A549 (cell line): ENCODE results near the gene CAMKMT. TPM values are rescaled to one million over a fixed set of nuclear protein-coding genes. Genes with fewer than 3 reads are reported as not detected.
"Not testable (repeated sequence)": the region's sequence is repeated elsewhere in the genome, so short reads cannot be mapped to it uniquely, and the experiment has no call there.

Source experiments
- ATAC-seq, 2 experiments: fragments of 200-7000 bp in 1 of 2; fragments of >200 bp in 1 of 2; cut with Nextera tagmentation in 1 of 2; cut with Tn5 transposase in 1 of 2; 3 replicates each; pipeline versions ENCODE4 v1.8.0 to v1.9.1; 2018 to 2020; ENCODE audit warnings: mild to moderate bottlenecking in 1 of 2, moderate library complexity in 1 of 2
- CTCF ChIA-PET: fragments of 300-600 bp; sonication (Branson Sonifier 250); formaldehyde crosslinking; extraction: SDS; loops from one replicate; lab custom pipeline; 2021; ENCODE audit warnings: antibody characterized with exemption, inconsistent platforms; lab: Yijun Ruan, JAX
- POLR2A ChIA-PET: fragments of 350-600 bp; formaldehyde crosslinking; extraction: SDS; loops from one replicate; lab custom pipeline; 2021; ENCODE audit warnings: antibody characterized with exemption, inconsistent platforms; lab: Yijun Ruan, JAX
- DNase-seq, 2 experiments: peaks; one replicate each; pipeline versions ENCODE4 v3.0.0 to v3.0.0-alpha.2; 2011 to 2016; ENCODE audit warnings: low read depth in 1 of 2, low spot score in 1 of 2
- FAIRE-seq: peaks from 2 replicates; lab custom pipeline; 2011; peaks lifted over from hg19 to GRCh38; lab: Jason Lieb, UNC
- H3K27ac ChIP-seq, 2 experiments: fragments of >200 bp; sonication (Bioruptor Twin); formaldehyde crosslinking; 3 replicates each; pipeline ENCODE4 v1.5.1; 2016 to 2017
- H3K4me1 ChIP-seq: fragments of >200 bp; sonication (Bioruptor Twin); formaldehyde crosslinking; 3 replicates; pipeline ENCODE4 v1.6.1; 2016
- H3K4me2 ChIP-seq: fragments of >200 bp; sonication (Bioruptor Twin); formaldehyde crosslinking; 3 replicates; pipeline ENCODE4 v1.6.1; 2016
- H3K4me3 ChIP-seq: fragments of >200 bp; sonication (Bioruptor Twin); formaldehyde crosslinking; 3 replicates; pipeline ENCODE4 v1.5.1; 2016
- H3K9me3 ChIP-seq: fragments of >200 bp; sonication (Bioruptor Twin); formaldehyde crosslinking; 3 replicates; pipeline ENCODE4 v1.6.1; 2016
- ATOH8 ChIP-seq: fragments of 250-450 bp; sonication (Bioruptor Pico); IDR thresholded peaks from 2 replicates; pipeline ENCODE4 v1.5.0; 2020; ENCODE audit warnings: low read depth, mild to moderate bottlenecking, moderate library complexity
- BCL3 ChIP-seq: fragments of >200 bp; sonication (Bioruptor Twin); formaldehyde crosslinking; IDR thresholded peaks from 3 replicates; pipeline ENCODE4 v1.6.1; 2016
- BHLHE40 ChIP-seq: IDR thresholded peaks from 2 replicates; pipeline ENCODE4 v1.6.1; 2012; ENCODE audit warnings: low read depth, low read length, inconsistent platforms
- CBX8 ChIP-seq: fragments of 200-600 bp; sonication (generic); IDR thresholded peaks from 2 replicates; pipeline ENCODE4 v1.6.1; 2016
- CEBPB ChIP-seq, 2 experiments: fragments of >200 bp in 1 of 2; sonication (Bioruptor Twin) in 1 of 2; formaldehyde crosslinking in 1 of 2; IDR thresholded peaks; 2 replicates each; pipeline ENCODE4 v1.6.1; 2012 to 2016
- EP300 ChIP-seq, 2 experiments: fragments of >200 bp; sonication (Bioruptor Twin); formaldehyde crosslinking; IDR thresholded peaks; 2 replicates in 1 of 2; 3 replicates in 1 of 2; pipeline ENCODE4 v1.6.1; 2016 to 2017
- FOSL2 ChIP-seq, 2 experiments: fragments of 450-650 bp in 1 of 2; fragments of >200 bp in 1 of 2; sonication (Bioruptor Twin) in 1 of 2; formaldehyde crosslinking; IDR thresholded peaks; 2 replicates each; pipeline versions ENCODE4 v1.5.0 to v1.6.1; 2016 to 2020; ENCODE audit warnings: mild to moderate bottlenecking in 1 of 2, moderate library complexity in 1 of 2
- FOXS1 ChIP-seq: fragments of 250-450 bp; sonication (Bioruptor Pico); IDR thresholded peaks from 2 replicates; pipeline ENCODE4 v1.5.0; 2020; ENCODE audit warnings: mild to moderate bottlenecking, moderate library complexity
- HDAC2 ChIP-seq: fragments of 200-600 bp; sonication (generic); IDR thresholded peaks from 2 replicates; pipeline ENCODE4 v1.6.1; 2016
- HOXB13 ChIP-seq: fragments of 250-450 bp; sonication (Bioruptor Pico); IDR thresholded peaks from 2 replicates; pipeline ENCODE4 v1.5.0; 2020; ENCODE audit warnings: low read depth, mild to moderate bottlenecking, moderate library complexity
- JUN ChIP-seq, 2 experiments: fragments of >200 bp; sonication (Bioruptor Twin); formaldehyde crosslinking; IDR thresholded peaks; 2 replicates in 1 of 2; 3 replicates in 1 of 2; pipeline ENCODE4 v1.6.1; 2016 to 2017
- KDM1A ChIP-seq: fragments of 200-600 bp; sonication (generic); IDR thresholded peaks from 2 replicates; pipeline ENCODE4 v1.6.1; 2016; ENCODE audit warnings: low read depth, mild to moderate bottlenecking
- MAFK ChIP-seq: fragments of 450-650 bp; IDR thresholded peaks from 2 replicates; pipeline ENCODE4 v1.6.1; 2014; ENCODE audit not compliant: partially characterized antibody
- MAZ ChIP-seq: fragments of 150-350 bp; IDR thresholded peaks from 2 replicates; pipeline ENCODE4 v1.6.1; 2014; ENCODE audit warnings: antibody characterized with exemption, low read depth, low read length, borderline replicate concordance
- PHF8 ChIP-seq: fragments of 200-600 bp; sonication (generic); IDR thresholded peaks from 2 replicates; pipeline ENCODE4 v1.6.1; 2016; ENCODE audit warnings: low read depth, mild to moderate bottlenecking, antibody characterized with exemption, moderate library complexity, borderline replicate concordance
- RAD21 ChIP-seq, 2 experiments: fragments of >200 bp in 1 of 2; sonication (Bioruptor Twin) in 1 of 2; formaldehyde crosslinking in 1 of 2; IDR thresholded peaks in 1 of 2; conservative IDR thresholded peaks in 1 of 2; 2 replicates in 1 of 2; 3 replicates in 1 of 2; pipeline ENCODE4 v1.6.1; 2012 to 2018; ENCODE audit warnings: inconsistent platforms in 1 of 2
- RARB ChIP-seq: fragments of 250-450 bp; sonication (Bioruptor Pico); IDR thresholded peaks from 2 replicates; pipeline ENCODE4 v1.8.0; 2021; ENCODE audit warnings: mild to moderate bottlenecking, moderate library complexity
- TP53 ChIP-seq: fragments of 250-450 bp; sonication (Bioruptor Pico); IDR thresholded peaks from 2 replicates; pipeline ENCODE4 v1.5.0; 2021; ENCODE audit warnings: mild to moderate bottlenecking, moderate library complexity
- ZFP36 ChIP-seq: fragments of 450-650 bp; IDR thresholded peaks from 2 replicates; pipeline ENCODE4 v1.6.1; 2014; ENCODE audit warnings: borderline replicate concordance; ENCODE audit not compliant: partially characterized antibody
- ZNF302 ChIP-seq: fragments of 250-450 bp; sonication (Bioruptor Pico); IDR thresholded peaks from 2 replicates; pipeline ENCODE4 v1.9.0; 2021; ENCODE audit warnings: inconsistent platforms, mild to moderate bottlenecking, moderate library complexity
- ZSCAN20 ChIP-seq: fragments of 250-450 bp; sonication (Bioruptor Pico); IDR thresholded peaks from 2 replicates; pipeline ENCODE4 v1.8.0; 2022; ENCODE audit warnings: mild to moderate bottlenecking, moderate library complexity
- WGBS: methylation state at CpG from one replicate; pipeline ENCODE4 v1.1.6; 2017; ENCODE audit errors: missing lambda C conversion rate; 5-methylcytosine and 5-hydroxymethylcytosine counted together
- polyA plus RNA-seq, 4 experiments: library from polyadenylated mRNA; depleted of rRNA in 3 of 4; stranded (reverse); fragments of >200 nt; fragmentation: RNase III in 1 of 4; extraction: RNeasy Plus Mini Kit Qiagen cat#74134 plus additional on column Dnase treatment in 1 of 4; gene quantifications; 2 replicates in 3 of 4; 3 replicates in 1 of 4; pipeline ENCODE4 v1.2.3, GENCODE V29; 2011 to 2017
- TF ChIP-seq, protein P1 (sequence below): fragments of 200-600 bp; sonication (generic); IDR thresholded peaks from 2 replicates; pipeline ENCODE4 v1.6.1; 2016; ENCODE audit warnings: antibody characterized with exemption, mild to moderate bottlenecking, moderate library complexity

The CAMKMT gene
- polyA plus RNA-seq, 2 of the 4 experiments (the other 2 are of a cell fraction), result 6.5 to 15.7 TPM

- TF ChIP-seq BHLHE40 (no peak), HDAC2 (no peak), JUN (IDR thresholded peaks at IDR 0.05) (no peak), TP53 (no peak), ZSCAN20 (CRISPR knock-in tag) (no peak), CBX8 (no peak), HOXB13 (no peak), MAZ (no peak), ZNF302 (CRISPR knock-in tag) (no peak), FOXS1 (CRISPR knock-in tag) (no peak), PHF8 (no peak), ZFP36 (no peak), EP300 (IDR thresholded peaks at IDR 0.05) (no peak), RAD21 (conservative IDR thresholded peaks at IDR 0.05 in 1 of 2, IDR thresholded peaks at IDR 0.05 in 1 of 2) (no peak), BCL3 (no peak)
- TF ChIP-seq, protein P1, sequence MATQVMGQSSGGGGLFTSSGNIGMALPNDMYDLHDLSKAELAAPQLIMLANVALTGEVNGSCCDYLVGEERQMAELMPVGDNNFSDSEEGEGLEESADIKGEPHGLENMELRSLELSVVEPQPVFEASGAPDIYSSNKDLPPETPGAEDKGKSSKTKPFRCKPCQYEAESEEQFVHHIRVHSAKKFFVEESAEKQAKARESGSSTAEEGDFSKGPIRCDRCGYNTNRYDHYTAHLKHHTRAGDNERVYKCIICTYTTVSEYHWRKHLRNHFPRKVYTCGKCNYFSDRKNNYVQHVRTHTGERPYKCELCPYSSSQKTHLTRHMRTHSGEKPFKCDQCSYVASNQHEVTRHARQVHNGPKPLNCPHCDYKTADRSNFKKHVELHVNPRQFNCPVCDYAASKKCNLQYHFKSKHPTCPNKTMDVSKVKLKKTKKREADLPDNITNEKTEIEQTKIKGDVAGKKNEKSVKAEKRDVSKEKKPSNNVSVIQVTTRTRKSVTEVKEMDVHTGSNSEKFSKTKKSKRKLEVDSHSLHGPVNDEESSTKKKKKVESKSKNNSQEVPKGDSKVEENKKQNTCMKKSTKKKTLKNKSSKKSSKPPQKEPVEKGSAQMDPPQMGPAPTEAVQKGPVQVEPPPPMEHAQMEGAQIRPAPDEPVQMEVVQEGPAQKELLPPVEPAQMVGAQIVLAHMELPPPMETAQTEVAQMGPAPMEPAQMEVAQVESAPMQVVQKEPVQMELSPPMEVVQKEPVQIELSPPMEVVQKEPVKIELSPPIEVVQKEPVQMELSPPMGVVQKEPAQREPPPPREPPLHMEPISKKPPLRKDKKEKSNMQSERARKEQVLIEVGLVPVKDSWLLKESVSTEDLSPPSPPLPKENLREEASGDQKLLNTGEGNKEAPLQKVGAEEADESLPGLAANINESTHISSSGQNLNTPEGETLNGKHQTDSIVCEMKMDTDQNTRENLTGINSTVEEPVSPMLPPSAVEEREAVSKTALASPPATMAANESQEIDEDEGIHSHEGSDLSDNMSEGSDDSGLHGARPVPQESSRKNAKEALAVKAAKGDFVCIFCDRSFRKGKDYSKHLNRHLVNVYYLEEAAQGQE, result no peak
- TF ChIP-seq, all 56 proteins: peak for 0
- H3K4me3 ChIP-seq, result no peak overlapping the region
- DNase-seq (no peak), FAIRE-seq (peak; percentile 28), ATAC-seq (no peak)
- ChIA-PET POLR2A (no interaction called here), CTCF (interaction anchor here (0.8 to 4.9 kb wide), 7 partner anchors 13 to 578 kb away, joined by 3 to 39 read pairs (median 4); no protein-coding TSS in a partner anchor)
- no peaks in the 10 kb centered on the region for H3K4me1 ChIP-seq
- 94% methylated on average over 2 of the region's 2 CpGs for WGBS
- no peaks in the 10 kb centered on the region for H3K9me3 ChIP-seq
- H3K27ac ChIP-seq, result no peak overlapping the region
- no peak overlapping the region for H3K4me2 ChIP-seq
Observed at GRCh38 chr2:44377486-44377885, 15.7 kb downstream of the CAMKMT start.

GRCh38 chr2:44385226-44385625 is 23.5 kb downstream of the CAMKMT start:
- FAIRE-seq, H3K9me3 ChIP-seq, POLR2A ChIA-PET, ATAC-seq, H3K4me2 ChIP-seq, H3K4me1 ChIP-seq, DNase-seq, H3K27ac ChIP-seq, H3K4me3 ChIP-seq: not testable (repeated sequence)
- WGBS, result 54% methylated on average over 2 of the region's 2 CpGs
- CTCF ChIA-PET, result interaction anchor here (1.0 to 13.1 kb wide), 3 partner anchors 68 to 573 kb away, joined by 3 to 184 read pairs (median 4); no protein-coding TSS in a partner anchor
- peak; percentile 31 for TF ChIP-seq MAFK

- FAIRE-seq (no peak), DNase-seq (no peak), ATAC-seq (no peak)
- Histone ChIP-seq H3K9me3 (0 out of 3 replicates have a peak, but pooled peaks cover 4% of the 10 kb centered on the region), H3K4me1 (no peaks in the 10 kb centered on the region), H3K4me3 (no peak overlapping the region), H3K27ac (no peak overlapping the region), H3K4me2 (no peak overlapping the region)
- WGBS, result 78% methylated on average over 4 of the region's 4 CpGs
- POLR2A ChIA-PET, result no interaction called here
- TF ChIP-seq ZFP36 (no peak), TP53 (no peak), RARB (no peak), CEBPB (IDR thresholded peaks at IDR 0.05) (no peak), ATOH8 (CRISPR knock-in tag) (no peak), KDM1A (no peak), FOSL2 (IDR thresholded peaks at IDR 0.05) (no peak), FOSL2 (CRISPR knock-in tag; IDR thresholded peaks at IDR 0.05) (no peak)
- TF ChIP-seq, protein P1, result no peak
- CTCF ChIA-PET, result interaction anchor here (0.7 to 13.1 kb wide), 8 partner anchors 8 to 569 kb away, joined by 3 to 184 read pairs (median 22); no protein-coding TSS in a partner anchor
Observed at GRCh38 chr2:44388877-44389276, 27.1 kb downstream of the CAMKMT start.
